K562 (cell line): ENCODE measurements around the gene CEACAM7.

Source experiments
- CTCF ChIP-seq, 3 experiments: IDR thresholded peaks in 2 of 3; conservative IDR thresholded peaks in 1 of 3; 2 replicates each; pipeline ENCODE4 v1.5.1; 2011 to 2012; ENCODE audit warnings: low read length in 3 of 3, mild to moderate bottlenecking in 3 of 3, control low read depth in 2 of 3, improper control_type of control experiment in 1 of 3, inconsistent platforms in 1 of 3, low read depth in 1 of 3, mixed read lengths in 1 of 3, moderate library complexity in 1 of 3; ENCODE audit not compliant: insufficient read depth in 2 of 3
- E2F1 ChIP-seq: sonication (generic); formaldehyde crosslinking; IDR thresholded peaks from 2 replicates; pipeline ENCODE4 v1.8.1; 2023; ENCODE audit warnings: mild to moderate bottlenecking, missing genetic modification reagents, moderate library complexity
- FOXA3 ChIP-seq, 2 experiments: fragments of 450-650 bp in 1 of 2; sonication (generic) in 1 of 2; formaldehyde crosslinking; IDR thresholded peaks in 1 of 2; conservative IDR thresholded peaks in 1 of 2; 2 replicates each; pipeline versions ENCODE4 v1.4.0 to v1.8.0; 2020 to 2022; ENCODE audit warnings: mild to moderate bottlenecking in 2 of 2, missing genetic modification reagents in 1 of 2
- ZFX ChIP-seq: sonication (generic); formaldehyde crosslinking; IDR thresholded peaks from 2 replicates; pipeline ENCODE4 v1.8.0; 2022; ENCODE audit warnings: mild to moderate bottlenecking, missing genetic modification reagents, moderate library complexity
- TF ChIP-seq, protein P1 (sequence below): sonication (generic); formaldehyde crosslinking; IDR thresholded peaks from 2 replicates; pipeline ENCODE4 v1.8.0; 2022; ENCODE audit warnings: mild to moderate bottlenecking, missing genetic modification reagents
- TF ChIP-seq, protein P2 (sequence below): fragments of 150-350 bp; conservative IDR thresholded peaks from 2 replicates; pipeline ENCODE4 v1.6.1; 2014; ENCODE audit warnings: low read length
- TF ChIP-seq, protein P3 (sequence below): sonication (generic); formaldehyde crosslinking; IDR thresholded peaks from 2 replicates; pipeline ENCODE4 v1.8.0; 2023; ENCODE audit warnings: missing genetic modification reagents, mild to moderate bottlenecking, borderline replicate concordance

GRCh38 chr19:41624515-41624914 is 63.6 kb downstream of the CEACAM7 start:
- no peak for TF ChIP-seq CTCF (IDR thresholded peaks at IDR 0.05 in 2 of 3, conservative IDR thresholded peaks at IDR 0.05 in 1 of 3; ENCODE audit: insufficient read depth in 2 of 3, low read depth in 1 of 3, low read length in 3 of 3)
- TF ChIP-seq FOXA3 (CRISPR knock-in tag; conservative IDR thresholded peaks at IDR 0.05 in 1 of 2, IDR thresholded peaks at IDR 0.05 in 1 of 2) = no peak
- no peak for TF ChIP-seq ZFX
- TF ChIP-seq, protein P1, sequence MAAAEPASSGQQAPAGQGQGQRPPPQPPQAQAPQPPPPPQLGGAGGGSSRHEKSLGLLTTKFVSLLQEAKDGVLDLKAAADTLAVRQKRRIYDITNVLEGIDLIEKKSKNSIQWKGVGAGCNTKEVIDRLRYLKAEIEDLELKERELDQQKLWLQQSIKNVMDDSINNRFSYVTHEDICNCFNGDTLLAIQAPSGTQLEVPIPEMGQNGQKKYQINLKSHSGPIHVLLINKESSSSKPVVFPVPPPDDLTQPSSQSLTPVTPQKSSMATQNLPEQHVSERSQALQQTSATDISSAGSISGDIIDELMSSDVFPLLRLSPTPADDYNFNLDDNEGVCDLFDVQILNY = no peak
- no peak for TF ChIP-seq E2F1 (CRISPR knock-in tag)
- TF ChIP-seq, protein P2, sequence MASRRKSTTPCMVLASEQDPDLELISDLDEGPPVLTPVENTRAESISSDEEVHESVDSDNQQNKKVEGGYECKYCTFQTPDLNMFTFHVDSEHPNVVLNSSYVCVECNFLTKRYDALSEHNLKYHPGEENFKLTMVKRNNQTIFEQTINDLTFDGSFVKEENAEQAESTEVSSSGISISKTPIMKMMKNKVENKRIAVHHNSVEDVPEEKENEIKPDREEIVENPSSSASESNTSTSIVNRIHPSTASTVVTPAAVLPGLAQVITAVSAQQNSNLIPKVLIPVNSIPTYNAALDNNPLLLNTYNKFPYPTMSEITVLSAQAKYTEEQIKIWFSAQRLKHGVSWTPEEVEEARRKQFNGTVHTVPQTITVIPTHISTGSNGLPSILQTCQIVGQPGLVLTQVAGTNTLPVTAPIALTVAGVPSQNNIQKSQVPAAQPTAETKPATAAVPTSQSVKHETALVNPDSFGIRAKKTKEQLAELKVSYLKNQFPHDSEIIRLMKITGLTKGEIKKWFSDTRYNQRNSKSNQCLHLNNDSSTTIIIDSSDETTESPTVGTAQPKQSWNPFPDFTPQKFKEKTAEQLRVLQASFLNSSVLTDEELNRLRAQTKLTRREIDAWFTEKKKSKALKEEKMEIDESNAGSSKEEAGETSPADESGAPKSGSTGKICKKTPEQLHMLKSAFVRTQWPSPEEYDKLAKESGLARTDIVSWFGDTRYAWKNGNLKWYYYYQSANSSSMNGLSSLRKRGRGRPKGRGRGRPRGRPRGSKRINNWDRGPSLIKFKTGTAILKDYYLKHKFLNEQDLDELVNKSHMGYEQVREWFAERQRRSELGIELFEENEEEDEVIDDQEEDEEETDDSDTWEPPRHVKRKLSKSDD = no peak
- TF ChIP-seq, protein P3, sequence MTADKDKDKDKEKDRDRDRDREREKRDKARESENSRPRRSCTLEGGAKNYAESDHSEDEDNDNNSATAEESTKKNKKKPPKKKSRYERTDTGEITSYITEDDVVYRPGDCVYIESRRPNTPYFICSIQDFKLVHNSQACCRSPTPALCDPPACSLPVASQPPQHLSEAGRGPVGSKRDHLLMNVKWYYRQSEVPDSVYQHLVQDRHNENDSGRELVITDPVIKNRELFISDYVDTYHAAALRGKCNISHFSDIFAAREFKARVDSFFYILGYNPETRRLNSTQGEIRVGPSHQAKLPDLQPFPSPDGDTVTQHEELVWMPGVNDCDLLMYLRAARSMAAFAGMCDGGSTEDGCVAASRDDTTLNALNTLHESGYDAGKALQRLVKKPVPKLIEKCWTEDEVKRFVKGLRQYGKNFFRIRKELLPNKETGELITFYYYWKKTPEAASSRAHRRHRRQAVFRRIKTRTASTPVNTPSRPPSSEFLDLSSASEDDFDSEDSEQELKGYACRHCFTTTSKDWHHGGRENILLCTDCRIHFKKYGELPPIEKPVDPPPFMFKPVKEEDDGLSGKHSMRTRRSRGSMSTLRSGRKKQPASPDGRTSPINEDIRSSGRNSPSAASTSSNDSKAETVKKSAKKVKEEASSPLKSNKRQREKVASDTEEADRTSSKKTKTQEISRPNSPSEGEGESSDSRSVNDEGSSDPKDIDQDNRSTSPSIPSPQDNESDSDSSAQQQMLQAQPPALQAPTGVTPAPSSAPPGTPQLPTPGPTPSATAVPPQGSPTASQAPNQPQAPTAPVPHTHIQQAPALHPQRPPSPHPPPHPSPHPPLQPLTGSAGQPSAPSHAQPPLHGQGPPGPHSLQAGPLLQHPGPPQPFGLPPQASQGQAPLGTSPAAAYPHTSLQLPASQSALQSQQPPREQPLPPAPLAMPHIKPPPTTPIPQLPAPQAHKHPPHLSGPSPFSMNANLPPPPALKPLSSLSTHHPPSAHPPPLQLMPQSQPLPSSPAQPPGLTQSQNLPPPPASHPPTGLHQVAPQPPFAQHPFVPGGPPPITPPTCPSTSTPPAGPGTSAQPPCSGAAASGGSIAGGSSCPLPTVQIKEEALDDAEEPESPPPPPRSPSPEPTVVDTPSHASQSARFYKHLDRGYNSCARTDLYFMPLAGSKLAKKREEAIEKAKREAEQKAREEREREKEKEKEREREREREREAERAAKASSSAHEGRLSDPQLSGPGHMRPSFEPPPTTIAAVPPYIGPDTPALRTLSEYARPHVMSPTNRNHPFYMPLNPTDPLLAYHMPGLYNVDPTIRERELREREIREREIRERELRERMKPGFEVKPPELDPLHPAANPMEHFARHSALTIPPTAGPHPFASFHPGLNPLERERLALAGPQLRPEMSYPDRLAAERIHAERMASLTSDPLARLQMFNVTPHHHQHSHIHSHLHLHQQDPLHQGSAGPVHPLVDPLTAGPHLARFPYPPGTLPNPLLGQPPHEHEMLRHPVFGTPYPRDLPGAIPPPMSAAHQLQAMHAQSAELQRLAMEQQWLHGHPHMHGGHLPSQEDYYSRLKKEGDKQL = no peak
